D721Med (cell line): ENCODE results near the gene MYH4.

Source experiments
- DNase-seq: peaks from one replicate; pipeline ENCODE4 v3.0.0; 2011; ENCODE audit warnings: low spot score; ENCODE audit not compliant: insufficient read length
- FAIRE-seq: peaks from 2 replicates; lab custom pipeline; 2011; peaks lifted over from hg19 to GRCh38; lab: Jason Lieb, UNC
- CTCF ChIP-seq: IDR thresholded peaks from 2 replicates; pipeline ENCODE4 v1.5.1; 2012; ENCODE audit warnings: mild to moderate bottlenecking, control low read depth; ENCODE audit not compliant: insufficient read depth; ENCODE audit errors: missing control alignments

Gene MYH4

GRCh38 chr17:10460062-10460461, 9.3 kb downstream of the MYH4 start:
- DNase-seq = no peak
- no peak for FAIRE-seq
- no peak for TF ChIP-seq CTCF

- DNase-seq (no peak), FAIRE-seq (no peak)
- no peak for TF ChIP-seq CTCF
Observed at GRCh38 chr17:10458701-10459100, 10.7 kb downstream of the MYH4 start.

- FAIRE-seq (no peak), DNase-seq (no peak)
- no peak for TF ChIP-seq CTCF
Observed at GRCh38 chr17:10457952-10458351, 11.4 kb downstream of the MYH4 start.

GRCh38 chr17:10447026-10447931, 22.1 kb downstream of the MYH4 start:
- FAIRE-seq = no peak
- TF ChIP-seq CTCF = no peak
- no peak for DNase-seq

- DNase-seq = no peak
- FAIRE-seq = no peak
- TF ChIP-seq CTCF = no peak
Observed at GRCh38 chr17:10439816-10440215, 29.5 kb downstream of the MYH4 start.

GRCh38 chr17:10435096-10435495, 34.3 kb downstream of the MYH4 start:
- FAIRE-seq (no peak), DNase-seq (no peak)
- no peak for TF ChIP-seq CTCF

GRCh38 chr17:10429421-10430045, 39.8 kb downstream of the MYH4 start:
- FAIRE-seq (no peak), DNase-seq (no peak)
- no peak for TF ChIP-seq CTCF
